ENCODE results near the gene FLOT2. TPM values are rescaled to one million over a fixed set of nuclear protein-coding genes. Genes with fewer than 3 reads are reported as not detected.
"Not testable (repeated sequence)": the region's sequence is repeated elsewhere in the genome, so short reads cannot be mapped to it uniquely, and the experiment has no call there.

Gene FLOT2
- polyA plus RNA-seq, 1 of the 3 experiments (the other 2 are of a cell fraction), result 105 TPM

- H3K9me3 ChIP-seq, result no peaks in the 10 kb centered on the region
- peaks cover 0 to 26% of the 10 kb centered on the region in 2 experiments; a peak in 2 of 4 replicates for H3K4me1 ChIP-seq (ENCODE audit: control insufficient read depth in 1 of 2, insufficient read depth in 2 of 2, low read depth in 1 of 2, low read length in 1 of 2)
- H3K27ac ChIP-seq (ENCODE audit: low read depth in 2 of 2, low read length in 1 of 2), result no peak overlapping the region
- POLR2A ChIA-PET, result no interaction called here
- H3F3A ChIP-seq (replicated peaks; ENCODE audit: insufficient read depth), result no peaks in the 10 kb centered on the region
- 97% methylated on average over 8 of the region's 8 CpGs for whole genome bisulfite sequencing (ENCODE audit: low lambda C conversion rate)
- H3K4me3 ChIP-seq (ENCODE audit: low read depth in 2 of 2, low read length in 1 of 2), result no peak overlapping the region
- peaks cover 100% of the 10 kb centered on the region for H3K79me2 ChIP-seq (ENCODE audit: insufficient read depth)
- H3K36me3 ChIP-seq (replicated peaks in 1 of 2; ENCODE audit: control insufficient read depth in 1 of 2, insufficient read depth in 2 of 2, low read length in 1 of 2), result peaks cover 7 to 12% of the 10 kb centered on the region in 2 experiments
- CTCF ChIA-PET, result interaction anchor here (0.9 to 3.0 kb wide), 5 partner anchors 33 to 209 kb away, joined by 3 to 17 read pairs (median 7); partner anchors contain the start of gene DHRS13
- no peak for TF ChIP-seq JUND (IDR thresholded peaks at IDR 0.05)
- no peak for TF ChIP-seq NFIC (IDR thresholded peaks at IDR 0.05; ENCODE audit: borderline replicate concordance)
- TF ChIP-seq RCOR1 (IDR thresholded peaks at IDR 0.05; ENCODE audit: low read length), result no peak
- TF ChIP-seq, protein P1, sequence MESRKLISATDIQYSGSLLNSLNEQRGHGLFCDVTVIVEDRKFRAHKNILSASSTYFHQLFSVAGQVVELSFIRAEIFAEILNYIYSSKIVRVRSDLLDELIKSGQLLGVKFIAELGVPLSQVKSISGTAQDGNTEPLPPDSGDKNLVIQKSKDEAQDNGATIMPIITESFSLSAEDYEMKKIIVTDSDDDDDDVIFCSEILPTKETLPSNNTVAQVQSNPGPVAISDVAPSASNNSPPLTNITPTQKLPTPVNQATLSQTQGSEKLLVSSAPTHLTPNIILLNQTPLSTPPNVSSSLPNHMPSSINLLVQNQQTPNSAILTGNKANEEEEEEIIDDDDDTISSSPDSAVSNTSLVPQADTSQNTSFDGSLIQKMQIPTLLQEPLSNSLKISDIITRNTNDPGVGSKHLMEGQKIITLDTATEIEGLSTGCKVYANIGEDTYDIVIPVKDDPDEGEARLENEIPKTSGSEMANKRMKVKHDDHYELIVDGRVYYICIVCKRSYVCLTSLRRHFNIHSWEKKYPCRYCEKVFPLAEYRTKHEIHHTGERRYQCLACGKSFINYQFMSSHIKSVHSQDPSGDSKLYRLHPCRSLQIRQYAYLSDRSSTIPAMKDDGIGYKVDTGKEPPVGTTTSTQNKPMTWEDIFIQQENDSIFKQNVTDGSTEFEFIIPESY (IDR thresholded peaks at IDR 0.05; ENCODE audit: borderline replicate concordance, low read depth), result no peak
- no peak for TF ChIP-seq FOSL2 (IDR thresholded peaks at IDR 0.05; ENCODE audit: borderline replicate concordance, low read depth)
- no peak for TF ChIP-seq SIN3A (IDR thresholded peaks at IDR 0.05; ENCODE audit: borderline replicate concordance, low read depth, low read length)
- no peaks in the 10 kb centered on the region for H3K27me3 ChIP-seq (ENCODE audit: insufficient read depth)
- peaks cover 82% of the 10 kb centered on the region for H4K20me1 ChIP-seq (ENCODE audit: insufficient read depth)
- no peaks in the 10 kb centered on the region for H3K9me2 ChIP-seq
- H3K4me2 ChIP-seq, result no peak overlapping the region
- H3K9ac ChIP-seq, result no peak overlapping the region
- no peak overlapping the region for H2AFZ ChIP-seq (ENCODE audit: low read depth)
- DNase-seq, result no peak
Observed at GRCh38 chr17:28935744-28936460, 38.4 kb upstream of the FLOT2 start.

- H3K9me3 ChIP-seq; H3K36me3 ChIP-seq (replicated peaks in 1 of 2; ENCODE audit: control insufficient read depth in 1 of 2, insufficient read depth in 2 of 2, low read length in 1 of 2); H3K4me2 ChIP-seq; DNase-seq; H3K27me3 ChIP-seq (ENCODE audit: insufficient read depth); POLR2A ChIA-PET; H3K9me2 ChIP-seq; H3K9ac ChIP-seq; H3F3A ChIP-seq (replicated peaks; ENCODE audit: insufficient read depth); H3K4me3 ChIP-seq (ENCODE audit: low read depth in 2 of 2, low read length in 1 of 2); H2AFZ ChIP-seq (ENCODE audit: low read depth); H3K27ac ChIP-seq (ENCODE audit: low read depth in 2 of 2, low read length in 1 of 2): not testable (repeated sequence)
- H4K20me1 ChIP-seq (ENCODE audit: insufficient read depth), result peaks cover 75% of the 10 kb centered on the region
- WGBS (ENCODE audit: low lambda C conversion rate), result 95% methylated on average over 8 of the region's 8 CpGs
- peaks cover 100% of the 10 kb centered on the region for H3K79me2 ChIP-seq (ENCODE audit: insufficient read depth)
- CTCF ChIA-PET, result interaction anchor here (1.1 to 4.0 kb wide), 6 partner anchors 10 to 207 kb away, joined by 3 to 18 read pairs (median 8); partner anchors contain the start of gene DHRS13
- H3K4me1 ChIP-seq (ENCODE audit: control insufficient read depth in 1 of 2, insufficient read depth in 2 of 2, low read depth in 1 of 2, low read length in 1 of 2), result peaks cover 2 to 26% of the 10 kb centered on the region in 2 experiments; a peak in 2 of 4 replicates
Observed at GRCh38 chr17:28934508-28934907, 37.0 kb upstream of the FLOT2 start.

DNA sequence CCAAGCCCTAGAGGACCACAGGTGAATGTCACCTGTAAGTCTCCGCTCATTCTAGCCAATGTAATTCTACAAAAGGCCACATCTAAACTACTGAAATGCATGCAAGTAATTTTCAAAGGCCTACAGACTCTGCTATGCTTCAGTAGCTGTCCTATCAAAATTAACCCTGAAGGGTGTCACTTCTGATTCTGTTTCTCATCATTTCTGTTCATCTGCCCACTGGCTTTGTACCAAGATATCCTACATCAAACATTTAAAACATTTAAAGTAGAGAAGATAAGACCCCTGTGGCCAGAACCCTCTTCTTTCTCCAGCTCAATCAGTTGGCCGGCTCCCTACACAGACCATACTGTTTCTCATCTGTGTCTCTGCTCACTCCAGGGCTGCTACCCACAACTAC is 32.3 kb upstream of the FLOT2 start:
- Histone ChIP-seq H3K4me1 (ENCODE audit: control insufficient read depth in 1 of 2, insufficient read depth in 2 of 2, low read depth in 1 of 2, low read length in 1 of 2) (peaks cover 10 to 16% of the 10 kb centered on the region in 2 experiments; a peak in 2 of 4 replicates), H3K36me3 (replicated peaks in 1 of 2; ENCODE audit: control insufficient read depth in 1 of 2, insufficient read depth in 2 of 2, low read length in 1 of 2) (peaks cover 6 to 21% of the 10 kb centered on the region in 2 experiments), H2AFZ (ENCODE audit: low read depth) (no peak overlapping the region), H3K9ac (no peak overlapping the region), H3K79me2 (ENCODE audit: insufficient read depth) (peaks cover 100% of the 10 kb centered on the region), H3K27me3 (ENCODE audit: insufficient read depth) (no peaks in the 10 kb centered on the region), H3K9me3 (no peaks in the 10 kb centered on the region), H3F3A (replicated peaks; ENCODE audit: insufficient read depth) (peaks cover 16% of the 10 kb centered on the region), H3K27ac (ENCODE audit: low read depth in 2 of 2, low read length in 1 of 2) (peak overlapping the region in 1 of 2 experiments; percentile 48; a peak in 2 of 4 replicates), H4K20me1 (ENCODE audit: insufficient read depth) (peaks cover 63% of the 10 kb centered on the region), H3K9me2 (no peaks in the 10 kb centered on the region), H3K4me3 (ENCODE audit: low read depth in 2 of 2, low read length in 1 of 2) (no peak overlapping the region), H3K4me2 (no peak overlapping the region)
- 84% methylated on average over 2 of the region's 2 CpGs for WGBS (ENCODE audit: low lambda C conversion rate)
- ChIA-PET CTCF (interaction anchor here (0.8 to 6.3 kb wide), 11 partner anchors 10 to 216 kb away, joined by 3 to 44 read pairs (median 5); partner anchors contain the start of gene TLCD1), POLR2A (interaction anchor here (1.0 kb wide), 1 partner anchor 20 kb away, joined by 3 read pairs; no protein-coding TSS in a partner anchor)
- peak; percentile 40 for DNase-seq
- TF ChIP-seq, protein P2, sequence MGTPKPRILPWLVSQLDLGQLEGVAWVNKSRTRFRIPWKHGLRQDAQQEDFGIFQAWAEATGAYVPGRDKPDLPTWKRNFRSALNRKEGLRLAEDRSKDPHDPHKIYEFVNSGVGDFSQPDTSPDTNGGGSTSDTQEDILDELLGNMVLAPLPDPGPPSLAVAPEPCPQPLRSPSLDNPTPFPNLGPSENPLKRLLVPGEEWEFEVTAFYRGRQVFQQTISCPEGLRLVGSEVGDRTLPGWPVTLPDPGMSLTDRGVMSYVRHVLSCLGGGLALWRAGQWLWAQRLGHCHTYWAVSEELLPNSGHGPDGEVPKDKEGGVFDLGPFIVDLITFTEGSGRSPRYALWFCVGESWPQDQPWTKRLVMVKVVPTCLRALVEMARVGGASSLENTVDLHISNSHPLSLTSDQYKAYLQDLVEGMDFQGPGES (IDR thresholded peaks at IDR 0.05; ENCODE audit: low read depth, low read length), result no peak
- no peak for TF ChIP-seq NRF1 (IDR thresholded peaks at IDR 0.05; ENCODE audit: low read depth, low read length)
- no peak for TF ChIP-seq NFIC (IDR thresholded peaks at IDR 0.05; ENCODE audit: borderline replicate concordance)
- no peak for TF ChIP-seq EZH2phosphoT487 (IDR thresholded peaks at IDR 0.05; ENCODE audit: borderline replicate concordance, low read depth)
- peak; percentile 42; the same call in 1 of the 2 replicates for TF ChIP-seq TCF12 (IDR thresholded peaks at IDR 0.05)
- 0 out of 2 replicates have a peak, but pooled peaks have one; percentile 43 for TF ChIP-seq GATA2 (CRISPR knock-in tag; IDR thresholded peaks at IDR 0.05)
- TF ChIP-seq RCOR1 (IDR thresholded peaks at IDR 0.05; ENCODE audit: low read length), result peak; percentile 20; the same call in 1 of the 2 replicates
- TF ChIP-seq, protein P3, sequence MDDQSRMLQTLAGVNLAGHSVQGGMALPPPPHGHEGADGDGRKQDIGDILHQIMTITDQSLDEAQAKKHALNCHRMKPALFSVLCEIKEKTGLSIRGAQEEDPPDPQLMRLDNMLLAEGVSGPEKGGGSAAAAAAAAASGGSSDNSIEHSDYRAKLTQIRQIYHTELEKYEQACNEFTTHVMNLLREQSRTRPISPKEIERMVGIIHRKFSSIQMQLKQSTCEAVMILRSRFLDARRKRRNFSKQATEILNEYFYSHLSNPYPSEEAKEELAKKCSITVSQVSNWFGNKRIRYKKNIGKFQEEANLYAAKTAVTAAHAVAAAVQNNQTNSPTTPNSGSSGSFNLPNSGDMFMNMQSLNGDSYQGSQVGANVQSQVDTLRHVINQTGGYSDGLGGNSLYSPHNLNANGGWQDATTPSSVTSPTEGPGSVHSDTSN (IDR thresholded peaks at IDR 0.05), result peak; percentile 22; the same call in 1 of the 2 replicates
- no peak for TF ChIP-seq USF2 (IDR thresholded peaks at IDR 0.05; ENCODE audit: borderline replicate concordance, low read depth, low read length)
- TF ChIP-seq ELF1 (IDR thresholded peaks at IDR 0.05), result no peak
- TF ChIP-seq FOSL2 (IDR thresholded peaks at IDR 0.05; ENCODE audit: borderline replicate concordance, low read depth), result no peak
